Keratinocyte (primary cell): ENCODE results near the gene ITPKB. TPM values are rescaled to one million over a fixed set of nuclear protein-coding genes. Genes with fewer than 3 reads are reported as not detected.

Source experiments
- DNase-seq: peaks from one replicate; pipeline ENCODE4 v3.0.0-alpha.2; 2011; ENCODE audit warnings: low read depth, missing footprints, low spot score
- FAIRE-seq: peaks from 2 replicates; lab custom pipeline; 2011; peaks lifted over from hg19 to GRCh38; lab: Jason Lieb, UNC
- H2AFZ ChIP-seq: 2 replicates; pipeline ENCODE4 v1.6.0; 2012; ENCODE audit warnings: low read length, control low read depth, inconsistent platforms; ENCODE audit not compliant: control insufficient read depth
- H3K27ac ChIP-seq: 2 replicates; pipeline ENCODE4 v1.5.1; 2011; ENCODE audit warnings: low read length; ENCODE audit not compliant: control insufficient read depth, insufficient read depth
- H3K27me3 ChIP-seq: 3 replicates; pipeline ENCODE4 v1.6.0; 2011; ENCODE audit warnings: low read length; ENCODE audit not compliant: control insufficient read depth, insufficient read depth; ENCODE audit errors: extremely low read depth
- H3K36me3 ChIP-seq, 2 experiments: 2 replicates in 1 of 2; 3 replicates in 1 of 2; pipeline ENCODE4 v1.5.1; 2011; ENCODE audit warnings: low read length in 2 of 2, mild to moderate bottlenecking in 1 of 2; ENCODE audit not compliant: control insufficient read depth in 2 of 2, insufficient read depth in 2 of 2; ENCODE audit errors: extremely low read depth in 1 of 2
- H3K4me1 ChIP-seq: 3 replicates; pipeline ENCODE4 v1.5.1; 2011; ENCODE audit warnings: low read length; ENCODE audit not compliant: control insufficient read depth, insufficient read depth; ENCODE audit errors: extremely low read depth
- H3K4me2 ChIP-seq: 3 replicates; pipeline ENCODE4 v1.6.0; 2011; ENCODE audit warnings: low read depth, low read length; ENCODE audit not compliant: control insufficient read depth, insufficient read depth; ENCODE audit errors: extremely low read depth
- H3K4me3 ChIP-seq, 3 experiments: fragments of 200-600 bp in 1 of 3; sonication (generic) in 1 of 3; 2 replicates in 2 of 3; 3 replicates in 1 of 3; pipeline ENCODE4 v1.5.1; 2011 to 2016; ENCODE audit warnings: low read length in 3 of 3, mild to moderate bottlenecking in 3 of 3, control low read depth in 2 of 3, inconsistent platforms in 1 of 3, low read depth in 1 of 3, mixed read lengths in 1 of 3, mixed run types in 1 of 3, moderate library complexity in 1 of 3; ENCODE audit not compliant: control insufficient read depth in 2 of 3, insufficient read depth in 2 of 3; ENCODE audit errors: extremely low read depth in 1 of 3
- H3K79me2 ChIP-seq: 2 replicates; pipeline ENCODE4 v1.6.0; 2012; ENCODE audit warnings: low read length; ENCODE audit not compliant: control insufficient read depth, insufficient read depth
- H3K9ac ChIP-seq: 3 replicates; pipeline ENCODE4 v1.6.0; 2011; ENCODE audit warnings: low read length; ENCODE audit not compliant: control insufficient read depth, insufficient read depth; ENCODE audit errors: extremely low read depth
- H3K9me1 ChIP-seq: 3 replicates; pipeline ENCODE4 v1.6.0; 2011; ENCODE audit warnings: low read length; ENCODE audit not compliant: control insufficient read depth, insufficient read depth; ENCODE audit errors: extremely low read depth
- H3K9me3 ChIP-seq: 2 replicates; pipeline ENCODE4 v1.5.1; 2012; ENCODE audit warnings: low read depth, low read length; ENCODE audit not compliant: control insufficient read depth
- H4K20me1 ChIP-seq: 3 replicates; pipeline ENCODE4 v1.6.0; 2011; ENCODE audit warnings: low read length; ENCODE audit not compliant: control insufficient read depth, insufficient read depth; ENCODE audit errors: extremely low read depth
- EZH2 ChIP-seq: IDR thresholded peaks from one replicate; pipeline ENCODE4 v1.6.1; 2012; ENCODE audit warnings: inconsistent platforms, mild to moderate bottlenecking, low read length, moderate library complexity
- dilution Hi-C: fragments of 300-500 bp; cut with MboI; formaldehyde crosslinking; loops from one replicate; pipeline ENCODE4 v1.7.0; 2020; ENCODE audit warnings: low sequenced_read_pairs; ENCODE audit not compliant: extremely low pct_ligation_motif_present
- polyA plus RNA-seq, 5 experiments: library from polyadenylated mRNA; depleted of rRNA in 3 of 5; stranded (reverse) in 3 of 5; stranded (forward) in 1 of 5; unstranded in 1 of 5; fragments of >200 nt; gene quantifications; 1 replicate in 1 of 5; 2 replicates in 3 of 5; 3 replicates in 1 of 5; pipeline versions ENCODE4 v1.2.1 to v1.2.3, GENCODE V29; 2011 to 2012; ENCODE audit warnings: missing spikeins in 2 of 5, low read depth in 1 of 5, low replicate concordance in 1 of 5
- TF ChIP-seq, protein P1 (sequence below), 3 experiments: IDR thresholded peaks in 1 of 3; conservative IDR thresholded peaks in 1 of 3; optimal IDR thresholded peaks in 1 of 3; 2 replicates in 2 of 3; 3 replicates in 1 of 3; pipeline versions ENCODE3 to v1.5.1; 2011; ENCODE audit warnings: low read length in 3 of 3, mild to moderate bottlenecking in 3 of 3, moderate library complexity in 2 of 3, control low read depth in 1 of 3, inconsistent platforms in 1 of 3; ENCODE audit not compliant: insufficient read depth in 2 of 3; ENCODE audit errors: extremely low read depth in 1 of 3

Gene ITPKB
- polyA plus RNA-seq, 1 donor (not counting 4 experiments of a cell fraction or from before 2014, with no cell fraction given), result 3.2 TPM

- peak overlapping the region; percentile 49 to 92 (median 75) for H3K4me3 ChIP-seq
- no peaks in the 10 kb centered on the region for H3K9me3 ChIP-seq
- H3K27me3 ChIP-seq, result no peaks in the 10 kb centered on the region
- peaks cover 4 to 12% of the 10 kb centered on the region in 2 experiments for H3K36me3 ChIP-seq
- no peak for FAIRE-seq
- peak overlapping the region; percentile 82 for H3K9ac ChIP-seq
- DNase-seq, result no peak
- peak overlapping the region; percentile 76 for H3K27ac ChIP-seq
- H3K4me1 ChIP-seq, result peaks cover 5% of the 10 kb centered on the region
- peaks cover 14% of the 10 kb centered on the region for H3K79me2 ChIP-seq
- H4K20me1 ChIP-seq, result no peaks in the 10 kb centered on the region
- dilution Hi-C loops, result no loop called here
- no peak for TF ChIP-seq EZH2
- TF ChIP-seq, protein P1, sequence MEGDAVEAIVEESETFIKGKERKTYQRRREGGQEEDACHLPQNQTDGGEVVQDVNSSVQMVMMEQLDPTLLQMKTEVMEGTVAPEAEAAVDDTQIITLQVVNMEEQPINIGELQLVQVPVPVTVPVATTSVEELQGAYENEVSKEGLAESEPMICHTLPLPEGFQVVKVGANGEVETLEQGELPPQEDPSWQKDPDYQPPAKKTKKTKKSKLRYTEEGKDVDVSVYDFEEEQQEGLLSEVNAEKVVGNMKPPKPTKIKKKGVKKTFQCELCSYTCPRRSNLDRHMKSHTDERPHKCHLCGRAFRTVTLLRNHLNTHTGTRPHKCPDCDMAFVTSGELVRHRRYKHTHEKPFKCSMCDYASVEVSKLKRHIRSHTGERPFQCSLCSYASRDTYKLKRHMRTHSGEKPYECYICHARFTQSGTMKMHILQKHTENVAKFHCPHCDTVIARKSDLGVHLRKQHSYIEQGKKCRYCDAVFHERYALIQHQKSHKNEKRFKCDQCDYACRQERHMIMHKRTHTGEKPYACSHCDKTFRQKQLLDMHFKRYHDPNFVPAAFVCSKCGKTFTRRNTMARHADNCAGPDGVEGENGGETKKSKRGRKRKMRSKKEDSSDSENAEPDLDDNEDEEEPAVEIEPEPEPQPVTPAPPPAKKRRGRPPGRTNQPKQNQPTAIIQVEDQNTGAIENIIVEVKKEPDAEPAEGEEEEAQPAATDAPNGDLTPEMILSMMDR (optimal IDR thresholded peaks at IDR 0.05 in 1 of 3, IDR thresholded peaks at IDR 0.05 in 1 of 3, conservative IDR thresholded peaks at IDR 0.05 in 1 of 3; ENCODE audit: extremely low read depth in 1 of 3, insufficient read depth in 2 of 3, low read length in 3 of 3), result no peak
- H3K4me2 ChIP-seq, result peak overlapping the region; percentile 84
- no peaks in the 10 kb centered on the region for H3K9me1 ChIP-seq
- H2AFZ ChIP-seq, result peak overlapping the region; percentile 85
Measured at GRCh38 chr1:226736908-226737818, 1.9 kb downstream of the ITPKB start.

- H3K79me2 ChIP-seq, result peaks cover 17% of the 10 kb centered on the region
Measured at GRCh38 chr1:226736001-226736907, 2.8 kb downstream of the ITPKB start.

More at GRCh38 chr1:226736001-226736907, 2.8 kb downstream of the ITPKB start:
- Histone ChIP-seq H2AFZ (no peak overlapping the region), H4K20me1 (no peaks in the 10 kb centered on the region), H3K9ac (no peak overlapping the region), H3K4me1 (peaks cover 5% of the 10 kb centered on the region), H3K27ac (no peak overlapping the region), H3K9me3 (no peaks in the 10 kb centered on the region), H3K4me2 (no peak overlapping the region), H3K4me3 (no peak overlapping the region), H3K36me3 (peaks cover 4 to 12% of the 10 kb centered on the region in 2 experiments), H3K27me3 (no peaks in the 10 kb centered on the region), H3K9me1 (no peaks in the 10 kb centered on the region)
- TF ChIP-seq, protein P1 (optimal IDR thresholded peaks at IDR 0.05 in 1 of 3, IDR thresholded peaks at IDR 0.05 in 1 of 3, conservative IDR thresholded peaks at IDR 0.05 in 1 of 3; ENCODE audit: extremely low read depth in 1 of 3, insufficient read depth in 2 of 3, low read length in 3 of 3), result no peak
- no peak for TF ChIP-seq EZH2
- dilution Hi-C loops, result no loop called here
- DNase-seq (no peak), FAIRE-seq (no peak)
